Measurements from ENCODE around the gene CLDN34.

DNA sequence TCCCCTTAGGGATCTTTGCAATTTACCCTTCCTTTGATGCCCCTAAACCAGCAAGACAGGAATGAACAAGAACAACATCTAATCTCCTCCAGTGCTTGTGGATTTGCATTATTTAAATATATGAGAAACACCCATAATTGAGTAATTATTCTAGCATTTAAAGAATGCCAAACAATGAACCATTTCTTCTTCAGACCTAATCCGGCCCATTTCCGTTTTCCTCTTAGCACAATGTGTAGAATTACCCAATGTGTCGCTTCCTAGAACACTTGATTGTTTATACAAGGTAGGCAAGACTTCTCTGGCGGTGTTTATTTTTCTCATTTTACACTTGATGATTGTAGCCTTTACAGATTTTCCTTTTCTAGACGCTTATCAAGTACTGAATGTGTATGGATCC lies 43.5 kb downstream of the CLDN34 start:
- no peak for TF ChIP-seq POLR2A (IDR thresholded peaks at IDR 0.05; ENCODE audit: low read depth, low read length)
- no peak for TF ChIP-seq TAF1 (IDR thresholded peaks at IDR 0.05; ENCODE audit: low read depth, low read length)
